Spleen (tissue), 7 donors: ENCODE data around the gene UBN1.

Source experiments
- POLR2A ChIP-seq, 3 donors: fragments of 450-650 bp; IDR thresholded peaks; one replicate each; pipeline ENCODE4 v1.5.1; 2017; ENCODE audit warnings: antibody characterized with exemption in 3 of 3, mild to moderate bottlenecking in 1 of 3
- POLR2AphosphoS5 ChIP-seq, 3 donors: sonication (generic); formaldehyde crosslinking; IDR thresholded peaks; one replicate each; pipeline ENCODE4 v1.5.1; 2017; ENCODE audit warnings: antibody characterized with exemption in 3 of 3
- TF ChIP-seq, protein P1 (sequence below), 11 experiments: fragments of 200-600 bp in 7 of 11; fragments of 450-650 bp in 4 of 11; sonication (generic) in 4 of 11; IDR thresholded peaks in 8 of 11; conservative IDR thresholded peaks in 3 of 11; 1 replicate in 7 of 11; 2 replicates in 4 of 11; pipeline versions ENCODE4 v1.4.0 to v1.8.0; 2016 to 2021; ENCODE audit warnings: antibody characterized with exemption in 11 of 11, inconsistent platforms in 4 of 11, mild to moderate bottlenecking in 1 of 11
- donor health status: DM: no; HTN: no; CAD: no; lungs with moderate emphysema.
- donor health status: DM: no; HTN: no; CAD: no.
- donor health status: DM: no; HTN: no; CAD: no.

DNA sequence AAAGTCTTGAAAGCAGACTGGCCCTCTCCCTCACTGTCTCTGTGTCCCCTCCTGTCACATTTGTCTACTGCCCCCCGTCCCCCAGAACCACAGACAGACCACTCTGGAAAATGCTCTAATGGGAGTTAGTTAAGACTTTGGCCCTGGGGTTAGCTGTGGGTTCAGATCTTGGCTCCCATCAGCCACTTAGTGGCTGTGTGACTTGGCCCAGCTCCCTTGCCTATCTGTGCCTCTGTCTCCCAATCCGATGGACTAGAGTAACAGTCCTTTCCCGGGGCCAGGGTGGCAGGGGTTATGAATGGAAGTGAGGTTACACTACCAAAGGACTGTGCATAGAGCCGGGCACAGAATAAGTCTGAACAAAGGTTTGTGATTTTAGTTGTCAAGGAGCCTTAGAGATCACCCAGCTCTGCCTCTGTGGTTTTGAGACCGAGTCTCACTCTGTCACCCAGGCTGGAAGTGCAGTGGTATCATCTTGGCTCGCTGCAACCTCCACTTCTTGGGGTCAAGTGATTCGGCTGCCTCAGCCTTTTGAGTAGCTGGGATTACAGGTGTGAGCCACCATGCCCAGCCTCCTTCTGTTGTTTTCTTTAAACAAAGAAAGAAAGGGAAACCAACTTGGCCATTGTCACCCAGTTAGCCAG, 66.0 kb downstream of the UBN1 start:
- TF ChIP-seq, protein P1, sequence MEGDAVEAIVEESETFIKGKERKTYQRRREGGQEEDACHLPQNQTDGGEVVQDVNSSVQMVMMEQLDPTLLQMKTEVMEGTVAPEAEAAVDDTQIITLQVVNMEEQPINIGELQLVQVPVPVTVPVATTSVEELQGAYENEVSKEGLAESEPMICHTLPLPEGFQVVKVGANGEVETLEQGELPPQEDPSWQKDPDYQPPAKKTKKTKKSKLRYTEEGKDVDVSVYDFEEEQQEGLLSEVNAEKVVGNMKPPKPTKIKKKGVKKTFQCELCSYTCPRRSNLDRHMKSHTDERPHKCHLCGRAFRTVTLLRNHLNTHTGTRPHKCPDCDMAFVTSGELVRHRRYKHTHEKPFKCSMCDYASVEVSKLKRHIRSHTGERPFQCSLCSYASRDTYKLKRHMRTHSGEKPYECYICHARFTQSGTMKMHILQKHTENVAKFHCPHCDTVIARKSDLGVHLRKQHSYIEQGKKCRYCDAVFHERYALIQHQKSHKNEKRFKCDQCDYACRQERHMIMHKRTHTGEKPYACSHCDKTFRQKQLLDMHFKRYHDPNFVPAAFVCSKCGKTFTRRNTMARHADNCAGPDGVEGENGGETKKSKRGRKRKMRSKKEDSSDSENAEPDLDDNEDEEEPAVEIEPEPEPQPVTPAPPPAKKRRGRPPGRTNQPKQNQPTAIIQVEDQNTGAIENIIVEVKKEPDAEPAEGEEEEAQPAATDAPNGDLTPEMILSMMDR (IDR thresholded peaks at IDR 0.05 in 8 of 11, conservative IDR thresholded peaks at IDR 0.05 in 3 of 11), result no peak
- TF ChIP-seq POLR2AphosphoS5 (IDR thresholded peaks at IDR 0.05) (no peak), POLR2A (IDR thresholded peaks at IDR 0.05) (no peak)
